DMS 273 treated with DMSO at 0.1 percent for 48 hours (cell line): ENCODE data around the gene FASTK.
"Not testable (repeated sequence)": the region's sequence is repeated elsewhere in the genome, so short reads cannot be mapped to it uniquely, and the experiment has no call there.

Experiments used
- DNase-seq: peaks from one replicate; lab custom pipeline; 2025; lab: John Stamatoyannopoulos, UW

Gene FASTK

GRCh38 chr7:151047976-151048815 lies 32.4 kb downstream of the FASTK start, which contains the start of gene ASIC3:
ASIC3 (plus strand) TSS chr7:151048531; CDS start chr7:151048886, 355 bp downstream.
- no peak for DNase-seq

GRCh38 chr7:151046603-151047573 lies 33.7 kb downstream of the FASTK start:
- DNase-seq = peak; percentile 50

DNA sequence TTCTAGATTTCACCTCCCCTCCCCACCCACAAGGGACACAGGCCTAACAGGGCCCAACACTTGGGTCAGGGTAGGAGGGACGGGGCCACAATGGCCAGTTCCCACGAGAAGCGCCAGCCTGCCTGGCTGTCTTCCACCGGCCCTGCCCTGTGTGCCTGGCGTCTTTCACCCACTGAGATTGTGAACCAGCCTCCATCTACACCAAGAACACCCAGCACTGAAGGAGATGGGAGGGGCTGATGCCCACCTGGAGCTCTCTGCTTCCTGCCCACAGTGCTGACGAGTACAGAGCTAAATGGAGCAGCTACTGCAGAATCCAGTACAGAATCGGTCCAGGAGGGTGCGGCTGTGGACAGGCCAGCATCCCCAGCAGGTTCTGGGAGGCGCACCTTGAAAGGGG lies 34.6 kb downstream of the FASTK start:
- no peak for DNase-seq

DNA sequence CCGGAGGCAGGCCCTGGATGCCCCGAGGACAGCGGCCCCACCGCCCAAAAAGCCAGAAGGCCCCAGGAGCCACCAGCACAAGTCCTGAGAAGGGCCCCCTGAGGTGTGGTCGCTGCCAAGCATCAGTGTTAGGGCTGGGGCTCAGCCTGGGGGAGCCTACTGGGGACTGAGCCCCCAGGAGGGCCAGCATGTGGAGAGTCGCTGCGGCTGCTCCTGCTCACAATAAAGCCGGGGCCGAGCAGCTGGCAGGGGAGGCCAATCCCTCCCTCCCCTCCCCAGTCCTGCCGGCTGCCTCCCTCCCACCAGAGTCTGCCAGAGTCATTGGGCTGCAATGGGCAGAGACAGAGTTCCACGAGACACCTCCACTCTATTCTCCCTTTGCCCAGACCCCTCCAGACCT lies 35.3 kb downstream of the FASTK start:
- peak; percentile 46 for DNase-seq

DNA sequence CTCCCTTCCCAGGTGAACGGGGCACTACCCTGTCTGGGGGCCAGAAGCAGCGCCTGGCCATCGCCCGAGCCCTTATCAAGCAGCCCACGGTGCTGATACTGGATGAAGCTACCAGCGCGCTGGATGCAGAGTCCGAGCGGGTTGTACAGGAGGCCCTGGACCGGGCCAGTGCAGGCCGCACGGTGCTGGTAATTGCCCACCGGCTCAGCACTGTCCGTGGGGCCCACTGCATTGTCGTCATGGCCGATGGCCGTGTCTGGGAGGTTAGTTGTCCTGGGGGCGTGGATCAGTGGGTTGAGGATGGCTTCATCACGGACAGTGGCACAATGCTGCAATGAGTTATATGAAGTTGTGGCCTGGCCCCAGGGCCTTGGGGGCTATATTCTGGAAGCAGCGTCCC lies 36.6 kb downstream of the FASTK start:
- DNase-seq = no peak

- not testable (repeated sequence) for DNase-seq
Observed at GRCh38 chr7:151043449-151043848, 37.2 kb downstream of the FASTK start.

GRCh38 chr7:151040616-151041375 lies 39.8 kb downstream of the FASTK start:
- DNase-seq = no peak

DNA sequence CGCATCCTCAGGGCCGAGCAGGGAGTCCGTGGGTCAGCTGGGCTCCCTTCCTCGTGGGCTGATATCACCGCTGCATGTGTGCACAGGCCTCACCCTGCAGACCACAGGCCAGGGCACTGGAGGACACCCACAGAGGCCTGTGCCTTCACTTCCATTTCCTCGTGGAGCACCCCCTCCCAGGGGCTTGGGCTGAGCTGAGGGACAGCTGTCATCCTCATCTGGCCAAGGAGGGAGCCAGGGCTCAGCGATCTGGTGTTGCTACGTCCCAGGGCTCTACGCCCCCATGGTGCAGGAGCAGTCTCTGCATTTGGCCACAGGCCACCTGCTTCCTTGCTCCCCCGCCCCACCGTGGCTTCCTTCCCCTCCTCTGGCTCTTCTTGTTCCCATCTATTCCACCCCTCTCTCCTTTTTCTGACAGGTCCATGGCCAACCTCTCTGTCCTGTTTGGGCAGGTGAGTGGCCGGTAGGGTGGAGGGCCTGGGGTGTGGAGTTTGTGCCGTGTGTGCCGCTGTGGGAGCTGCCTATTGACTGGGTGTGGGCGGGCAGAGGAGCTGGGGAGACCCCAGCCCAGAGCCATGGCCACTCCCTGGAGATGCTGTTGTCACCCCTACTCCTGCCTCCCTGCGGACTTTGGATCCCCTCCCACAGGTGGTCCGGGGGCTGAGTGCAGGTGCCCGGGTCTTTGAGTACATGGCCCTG lies 40.6 kb downstream of the FASTK start:
- DNase-seq = no peak

DNA sequence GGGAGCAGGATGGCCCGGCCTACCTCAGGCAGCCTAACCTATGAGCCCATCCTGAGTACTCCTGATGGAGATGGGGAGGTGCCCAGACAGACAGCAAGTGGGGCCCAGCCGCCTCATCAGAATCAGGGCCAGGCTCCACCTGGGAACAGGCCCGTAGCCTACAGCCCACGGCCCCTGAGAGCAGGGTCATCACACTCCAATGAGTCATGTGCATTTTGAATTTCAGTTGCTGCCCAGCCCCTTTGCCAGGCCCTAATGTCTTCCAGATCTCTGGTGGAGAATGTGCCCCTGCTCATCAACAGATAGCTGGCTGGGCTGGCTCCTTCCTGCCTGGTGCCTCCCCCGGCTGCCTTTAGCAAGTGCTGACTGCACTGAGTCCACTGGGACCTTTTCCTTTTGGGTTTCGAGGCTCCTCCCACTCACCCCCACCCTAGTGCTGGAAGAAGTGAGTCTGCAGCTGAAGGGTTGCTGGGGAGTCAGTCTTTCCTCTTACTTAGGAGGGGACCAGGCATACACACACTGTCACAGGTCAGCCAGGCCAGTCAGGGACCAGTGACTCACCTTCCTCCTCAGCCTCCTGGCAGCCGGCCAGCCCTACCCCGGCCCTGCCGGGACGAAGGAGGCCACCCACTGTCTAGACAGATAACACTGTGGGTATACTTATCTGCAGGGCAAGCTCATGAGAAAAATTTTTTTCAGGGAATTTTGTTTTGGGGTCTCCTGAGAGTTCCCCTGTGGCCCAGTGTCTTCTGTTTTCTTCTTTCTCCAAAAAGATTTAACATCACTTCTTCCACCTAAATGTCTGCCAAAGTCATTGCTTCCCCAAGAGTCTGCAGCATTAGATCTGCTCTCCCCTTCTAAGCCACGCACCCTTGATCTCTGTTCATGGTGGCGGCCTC lies 41.4 kb downstream of the FASTK start:
- peak; percentile 21 for DNase-seq

GRCh38 chr7:151035902-151036301 lies 44.7 kb downstream of the FASTK start:
- no peak for DNase-seq

GRCh38 chr7:151035026-151035717 lies 45.4 kb downstream of the FASTK start:
- DNase-seq = no peak

GRCh38 chr7:151034312-151035025 lies 46.1 kb downstream of the FASTK start:
- no peak for DNase-seq

DNA sequence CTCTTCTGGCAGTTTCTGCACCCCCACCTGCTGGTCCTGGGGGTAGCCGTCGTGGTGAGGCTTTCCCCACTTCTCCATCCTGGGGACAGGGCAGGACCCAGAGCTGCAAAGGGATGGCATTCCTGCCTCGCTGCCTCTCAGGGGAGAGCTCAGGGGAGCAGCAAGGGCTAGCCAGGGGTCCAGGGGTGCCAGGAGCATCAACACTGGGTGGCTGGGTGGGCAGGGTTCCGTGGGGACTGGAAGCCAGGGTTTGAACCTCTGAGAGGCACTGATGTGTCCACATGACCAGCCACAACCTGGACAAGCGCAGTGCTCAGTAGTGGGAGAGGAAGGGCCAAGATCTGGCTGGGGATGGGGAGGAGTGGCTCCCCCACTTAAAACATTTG lies 46.8 kb downstream of the FASTK start:
- DNase-seq = no peak

DNA sequence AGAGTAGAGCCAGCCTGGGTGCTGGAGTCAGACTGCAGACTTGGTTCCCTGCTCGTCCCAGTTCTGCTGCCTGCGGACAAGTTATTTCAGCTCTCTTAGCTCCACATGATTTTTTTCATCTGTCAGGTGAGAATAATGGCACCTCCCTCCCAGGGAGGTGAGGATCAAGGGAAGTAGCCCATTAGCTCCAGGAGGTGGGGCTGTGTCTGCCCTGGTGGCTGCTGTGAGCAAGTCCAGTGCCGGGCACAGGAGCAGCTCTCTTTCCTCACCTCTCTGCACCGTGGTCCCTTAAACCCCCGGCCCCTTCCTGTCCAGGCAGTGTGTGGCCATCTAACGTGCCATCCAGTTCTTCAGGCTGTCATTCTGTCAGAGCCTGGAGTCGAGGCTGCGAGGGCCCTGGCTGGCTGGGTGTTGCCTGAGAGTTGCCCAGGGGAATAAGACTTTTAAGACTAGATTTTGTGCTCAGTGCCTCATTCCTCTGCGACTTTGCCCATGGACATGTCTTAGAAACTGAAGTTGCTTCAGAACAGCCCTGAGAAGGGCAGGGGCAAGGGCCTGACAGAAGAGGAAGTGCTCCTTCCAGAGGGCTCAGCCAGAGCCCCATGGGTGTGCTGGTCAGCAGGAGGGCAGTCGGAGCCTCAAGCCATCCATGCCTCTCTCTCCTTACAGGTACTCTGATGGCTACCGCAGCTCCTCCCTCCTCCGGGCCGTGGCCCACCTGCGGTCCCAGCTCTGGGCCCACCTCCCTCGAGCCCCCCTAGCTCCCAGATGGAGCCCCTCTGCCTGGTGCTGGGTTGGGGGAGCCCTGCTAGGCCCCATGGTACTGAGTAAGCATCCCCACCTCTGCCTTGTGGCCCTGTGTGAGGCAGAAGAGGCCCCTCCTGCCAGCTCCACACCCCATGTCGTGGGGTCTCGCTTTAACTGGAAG lies 47.4 kb downstream of the FASTK start:
- DNase-seq = no peak

DNA sequence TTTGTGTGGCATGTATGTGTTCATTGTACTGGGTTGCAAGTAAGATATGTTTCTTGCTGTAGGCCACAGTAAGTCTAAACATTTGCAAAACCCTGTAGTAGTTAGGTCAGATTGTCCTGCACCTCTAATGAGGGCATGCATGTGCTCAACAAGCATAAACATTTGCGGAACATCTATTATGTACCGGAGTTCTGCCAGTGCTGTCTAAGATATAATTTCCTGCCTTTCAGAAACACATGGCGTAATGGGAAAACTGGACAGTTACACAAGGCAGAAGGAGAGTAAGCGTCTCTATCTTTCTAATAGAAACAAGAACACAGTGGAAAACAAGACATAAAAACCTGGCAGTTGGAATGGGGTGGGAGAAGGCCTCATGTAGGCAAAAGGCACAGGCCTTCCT lies 49.6 kb downstream of the FASTK start:
- DNase-seq = no peak

GRCh38 chr7:151028948-151029501 lies 51.6 kb downstream of the FASTK start:
- no peak for DNase-seq

DNA sequence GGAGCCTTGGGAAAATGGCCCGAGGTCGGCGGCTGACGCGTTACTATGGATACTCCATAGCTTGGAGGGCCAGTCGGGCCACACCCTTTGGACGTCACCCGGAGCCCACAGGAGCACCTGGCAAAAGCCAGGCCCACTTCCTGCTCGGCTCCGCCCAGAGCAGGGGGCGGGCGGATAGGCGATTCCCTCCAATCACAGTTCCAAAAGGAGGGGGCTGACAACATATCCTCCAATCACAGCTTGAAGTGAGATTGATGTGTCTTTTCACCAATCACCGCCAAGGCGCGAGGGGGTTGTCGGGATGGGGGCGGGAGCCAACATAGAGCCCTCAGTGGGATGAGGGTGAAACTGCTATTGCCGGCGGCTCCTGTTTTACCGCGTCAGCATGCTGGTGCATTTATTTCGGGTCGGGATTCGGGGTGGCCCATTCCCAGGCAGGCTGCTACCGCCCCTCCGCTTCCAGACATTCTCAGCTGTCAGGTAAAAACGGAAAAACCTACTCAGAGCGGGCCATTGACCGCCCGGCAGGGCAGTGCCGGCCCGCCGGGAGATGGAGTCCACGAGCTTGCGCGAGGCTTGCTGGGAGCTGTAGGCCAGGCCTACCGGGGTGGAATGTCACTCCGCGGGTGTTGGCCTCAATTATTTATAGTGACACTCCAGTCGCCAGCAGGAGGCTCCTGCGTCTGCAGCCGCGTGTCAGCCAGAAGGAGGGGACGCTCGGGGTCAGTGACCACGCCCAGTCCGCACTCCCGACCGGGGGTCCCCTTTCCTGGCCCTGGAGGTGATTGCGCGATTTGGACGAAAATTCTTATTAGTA lies 52.3 kb downstream of the FASTK start, which contains the start of gene ABCB8:
ABCB8 (plus strand) TSS at position 320 of the 817 bp plus-strand sequence; CDS start at position 386, 66 bp downstream.
- peak; percentile 99 for DNase-seq
